Renal cortex interstitium (tissue), 11 donors: ENCODE data around the gene PLXNA2. TPM values are rescaled to one million over a fixed set of nuclear protein-coding genes. Genes with fewer than 3 reads are reported as not detected.

ENCODE experiments used
- DNase-seq, 11 donors: peaks; one replicate each; pipeline ENCODE4 v3.0.0-alpha.2; 2013; ENCODE audit warnings: low read depth in 9 of 11, low spot score in 4 of 11; ENCODE audit errors: extremely low read depth in 1 of 11
- polyA plus RNA-seq, 3 donors: library from polyadenylated mRNA; unstranded; fragments of 120-200 nt; gene quantifications; one replicate each; pipeline ENCODE4 v1.2.1, GENCODE V29; 2013; ENCODE audit not compliant: insufficient read length in 3 of 3

The PLXNA2 gene
- polyA plus RNA-seq, 3 donors = 13.7 to 16.6 (median 16.1) TPM

DNA sequence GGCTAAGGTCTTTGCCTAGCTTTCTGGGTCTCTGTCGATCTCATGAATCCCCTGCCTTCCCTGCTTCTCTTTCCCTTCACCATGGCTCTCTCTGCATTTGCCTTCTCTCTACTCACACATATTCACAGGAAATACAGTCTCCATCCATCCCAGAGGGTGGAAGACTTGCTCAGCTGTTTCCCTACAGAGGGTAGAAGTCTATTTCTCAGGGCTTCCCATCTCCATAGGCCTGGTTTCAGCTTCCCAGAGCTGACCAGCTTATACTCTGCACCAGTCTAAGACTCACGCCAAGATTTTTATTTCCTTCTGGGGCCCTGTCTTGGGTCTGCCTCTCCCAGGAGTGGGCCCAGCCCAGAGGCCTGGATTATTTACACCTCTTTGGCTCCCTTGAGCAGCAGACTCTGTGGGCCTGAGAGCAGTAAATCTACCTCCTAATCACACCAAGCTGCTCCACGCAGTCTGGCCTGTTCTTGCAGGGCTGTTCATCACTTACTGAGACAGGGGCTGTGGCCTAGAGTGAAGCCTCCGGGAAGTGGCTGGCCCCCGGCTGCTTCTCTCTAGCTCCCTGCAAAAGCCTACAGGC, 102.5 kb downstream of the PLXNA2 start:
- peak in 9 of 11 donors; percentile 57 to 78 (median 71) for DNase-seq

DNA sequence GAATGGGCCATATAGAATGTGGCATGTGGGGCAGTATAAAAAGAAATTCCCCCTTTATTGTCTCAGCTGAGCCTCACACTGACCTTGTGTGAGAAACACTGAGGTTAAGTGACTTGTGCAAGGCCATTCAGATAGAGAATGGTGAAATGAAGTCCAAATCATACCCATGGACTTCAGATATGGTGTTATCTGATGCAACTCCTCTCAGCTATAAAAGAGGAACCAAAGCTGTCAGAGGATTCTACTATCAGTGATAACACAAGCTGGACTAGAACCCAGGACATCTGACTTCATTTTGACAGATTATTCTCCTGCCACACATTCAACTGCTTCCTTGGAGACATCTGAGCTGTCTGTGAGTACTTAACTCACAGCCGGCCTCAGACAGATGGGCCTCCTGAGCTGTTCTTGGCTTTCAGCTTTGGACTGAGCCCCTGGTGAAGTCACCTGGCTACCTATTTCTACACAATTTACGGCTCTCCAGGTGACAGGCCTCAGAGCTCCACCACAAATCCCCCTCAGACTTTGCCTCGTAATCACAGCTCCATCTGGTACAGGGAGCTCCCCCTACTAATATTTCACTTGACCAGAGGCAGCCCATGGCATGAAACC, 104.6 kb downstream of the PLXNA2 start:
- no peak for DNase-seq

DNA sequence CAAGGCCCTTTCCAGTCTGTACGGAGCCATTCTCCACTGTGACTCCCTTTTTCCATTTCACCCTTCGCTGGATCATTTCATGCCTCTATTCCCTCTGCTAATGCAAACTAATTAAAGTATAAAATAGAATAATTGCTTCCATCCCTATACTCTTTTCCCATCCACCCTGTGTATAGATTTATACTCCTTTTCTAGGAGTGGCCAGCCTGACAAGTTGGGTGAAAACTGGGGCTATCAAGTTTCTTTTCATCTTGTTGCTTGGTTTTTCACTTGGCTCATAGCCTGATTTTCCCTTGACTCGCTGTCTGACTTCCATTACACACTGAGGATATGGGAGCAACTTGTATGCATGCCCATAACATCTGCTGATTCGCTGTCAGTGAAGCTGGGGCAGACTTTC, 107.0 kb downstream of the PLXNA2 start:
- DNase-seq = peak in 1 of 11 donors; percentile 76

DNA sequence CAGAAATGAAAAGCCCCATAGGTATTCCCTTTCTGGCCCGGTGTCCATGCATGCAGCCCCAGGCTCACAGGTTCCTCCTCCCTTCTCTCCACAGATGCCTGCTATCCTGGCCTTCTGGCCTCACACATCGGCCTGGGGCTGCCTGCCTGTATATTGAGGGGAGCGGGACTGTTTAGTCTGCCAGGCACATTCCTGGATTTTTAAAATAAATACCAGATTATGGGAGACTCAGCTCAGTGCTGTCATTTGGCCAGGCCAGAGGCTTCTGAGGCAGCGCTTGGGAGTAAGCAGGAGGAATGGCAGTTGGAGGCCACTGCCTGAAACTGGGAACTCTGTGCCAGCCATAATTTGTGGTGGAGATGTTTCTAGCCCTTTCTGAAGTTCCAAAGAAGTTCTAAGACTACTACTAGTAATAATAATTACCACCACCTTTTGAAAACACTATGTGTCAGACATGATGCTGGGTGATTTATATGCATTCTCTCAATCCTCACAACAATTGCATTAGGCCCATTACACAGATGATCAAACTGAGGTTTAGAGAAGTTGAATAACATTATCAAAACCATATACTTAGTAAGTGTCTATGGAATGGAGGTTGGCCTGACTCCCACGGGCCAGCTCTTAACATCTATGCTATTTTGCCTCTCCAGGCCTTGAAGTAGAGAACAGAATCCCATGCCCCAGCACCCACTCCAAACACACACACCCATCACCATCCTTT, 107.6 kb downstream of the PLXNA2 start:
- DNase-seq = no peak

DNA sequence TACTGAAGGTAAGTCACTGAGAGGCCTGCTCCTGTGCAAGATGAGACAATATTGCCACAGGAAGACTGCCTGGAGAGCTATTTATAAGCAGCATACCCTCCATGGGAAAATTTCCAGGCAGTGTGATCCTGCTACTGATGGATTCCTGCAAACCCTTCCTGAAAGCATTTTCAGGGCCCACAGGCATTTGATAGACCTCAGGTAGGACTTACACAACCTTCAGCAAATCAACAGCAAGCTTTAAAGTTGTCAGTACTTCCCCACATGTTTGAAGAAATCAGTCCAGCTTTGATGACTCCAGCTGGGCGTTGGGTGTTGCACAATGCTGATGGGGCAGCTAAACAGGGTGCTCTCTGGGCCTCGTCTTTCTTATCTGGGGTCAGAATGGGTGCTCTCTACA, 108.8 kb downstream of the PLXNA2 start:
- no peak for DNase-seq

DNA sequence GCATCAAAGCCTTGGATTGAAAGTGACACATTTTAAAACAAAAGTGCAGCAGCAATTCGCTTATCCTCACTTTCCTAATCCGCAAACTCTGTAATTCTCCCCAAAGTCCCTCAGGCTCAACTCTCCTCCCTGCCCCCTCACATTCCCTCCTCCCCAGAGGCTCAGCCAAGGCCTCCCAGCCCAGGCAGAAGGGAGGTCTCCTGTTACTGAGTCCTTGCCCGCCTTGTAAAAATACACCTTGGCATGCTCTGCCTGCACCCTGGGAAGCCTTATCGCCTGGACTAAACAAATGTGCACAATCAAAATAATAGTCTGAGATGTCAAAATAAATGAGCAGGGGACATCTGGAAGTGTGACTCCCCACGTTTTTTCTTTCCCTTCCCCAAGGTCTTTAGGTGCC, 109.7 kb downstream of the PLXNA2 start:
- no peak for DNase-seq

DNA sequence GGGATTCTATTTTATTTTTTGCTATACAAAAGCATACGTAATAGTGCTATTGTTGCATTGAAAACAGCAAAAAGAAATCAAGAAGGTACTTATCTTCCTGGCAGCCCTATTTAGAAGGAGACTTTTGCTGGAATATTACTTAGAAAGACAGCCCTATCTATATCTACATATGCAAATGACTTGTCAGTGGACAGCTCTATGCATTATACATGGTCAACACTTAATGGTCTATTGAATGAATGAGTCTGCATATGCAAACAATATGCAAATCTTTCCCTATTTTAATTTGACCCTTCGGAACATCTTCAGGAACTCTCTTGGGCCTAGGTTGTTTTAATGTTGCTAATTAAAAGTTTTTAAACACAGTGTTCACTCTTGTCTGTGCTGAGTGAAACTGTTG, 110.8 kb downstream of the PLXNA2 start:
- no peak for DNase-seq

DNA sequence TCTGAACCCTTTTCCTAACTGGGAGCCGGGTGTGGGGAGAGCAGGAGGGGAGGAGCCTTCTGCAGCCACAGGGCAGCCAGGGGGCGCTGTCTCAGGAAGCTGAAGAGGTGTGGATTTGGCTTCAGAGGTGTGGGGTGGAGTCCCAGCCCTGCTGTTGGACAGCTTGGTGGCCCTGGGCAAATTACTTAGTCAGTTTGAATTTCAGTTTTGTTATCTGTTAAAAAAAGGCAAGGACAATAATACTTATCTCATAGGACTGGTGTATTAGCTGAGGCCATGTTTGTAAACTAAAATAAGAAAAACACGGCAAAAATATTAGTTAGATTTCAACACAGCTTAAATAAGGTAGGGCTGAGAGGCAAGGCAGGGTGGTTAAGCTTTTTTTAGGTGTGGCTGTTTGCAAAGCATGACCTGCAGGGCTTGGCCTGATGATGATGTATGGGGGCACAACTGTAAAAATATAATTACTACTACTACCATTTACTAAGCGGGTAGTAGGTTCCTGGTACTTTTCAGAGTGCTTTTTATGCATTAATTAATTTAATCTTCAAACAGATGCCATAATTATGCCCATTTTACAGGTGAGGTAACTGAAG, 111.8 kb downstream of the PLXNA2 start:
- peak in 3 of 11 donors; percentile 40 to 57 (median 50) for DNase-seq

DNA sequence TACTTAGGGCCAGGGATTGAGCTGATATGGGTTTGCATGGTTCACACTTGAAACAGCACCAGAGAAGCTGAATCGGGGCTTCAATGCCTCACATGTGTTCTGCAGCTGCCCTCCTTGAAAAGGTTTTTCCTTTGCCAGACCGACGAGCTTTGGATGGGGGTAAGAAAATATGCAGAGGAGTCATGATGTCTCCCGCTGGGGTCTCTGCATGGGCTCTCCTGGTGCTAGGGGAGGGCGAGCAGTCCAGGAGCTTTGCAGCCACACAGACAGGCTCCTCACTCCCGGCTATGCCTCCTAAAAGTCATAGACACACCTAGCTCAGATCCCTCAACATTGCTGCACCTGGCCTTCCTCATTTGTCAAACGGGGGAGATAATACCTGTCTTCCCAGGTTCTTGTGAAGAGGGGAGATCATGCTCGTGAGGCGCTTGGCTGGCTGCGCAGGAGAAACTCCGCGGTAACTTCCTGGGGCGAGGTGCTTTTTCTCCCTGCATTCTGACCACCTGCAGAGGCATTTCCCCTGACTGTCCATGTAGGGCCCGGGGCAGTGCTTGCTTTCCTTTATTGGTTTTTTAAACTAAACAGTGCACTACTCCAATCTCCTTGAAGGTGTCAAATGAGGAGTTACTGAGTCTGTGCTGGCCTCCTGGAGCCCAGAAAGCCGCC, 112.4 kb downstream of the PLXNA2 start:
- no peak for DNase-seq

DNA sequence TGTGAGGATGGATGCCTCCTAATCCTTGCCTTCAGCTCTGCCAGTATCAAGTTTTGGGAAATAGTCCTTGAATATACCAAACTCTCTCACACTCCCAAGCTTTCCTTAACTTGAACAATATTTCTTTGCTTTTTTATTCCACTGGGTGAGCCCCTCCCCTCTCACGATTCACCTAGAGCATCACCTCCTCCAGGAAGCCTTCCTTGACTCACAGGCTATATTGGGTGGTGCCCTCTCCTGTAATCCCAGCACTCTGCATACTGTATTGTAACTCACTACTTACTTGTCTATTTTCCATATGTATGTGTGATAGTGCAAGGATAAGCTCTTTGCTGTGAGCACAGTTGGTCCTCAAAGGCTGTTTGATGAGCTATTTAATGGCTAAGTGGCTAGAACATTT, 114.7 kb downstream of the PLXNA2 start:
- DNase-seq = no peak

DNA sequence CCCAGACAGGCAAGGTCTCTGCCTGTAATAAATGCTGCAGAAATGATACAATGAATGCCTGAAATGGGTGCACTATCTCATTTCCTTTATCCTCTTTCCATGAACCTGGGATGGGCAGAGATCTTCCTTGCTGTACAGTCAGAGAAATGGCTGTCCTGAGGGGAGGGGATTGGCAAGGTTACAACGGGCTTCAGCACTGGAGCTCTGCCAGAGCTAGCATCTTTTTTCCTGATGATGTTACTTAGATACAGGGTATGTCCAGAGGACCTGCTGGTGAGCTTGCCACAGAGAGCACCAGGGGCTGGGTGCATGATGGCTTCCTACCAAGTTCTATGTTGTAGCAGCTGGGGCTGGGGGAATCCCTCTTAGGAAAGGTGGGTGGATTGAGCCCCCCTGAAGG, 115.1 kb downstream of the PLXNA2 start:
- no peak for DNase-seq

DNA sequence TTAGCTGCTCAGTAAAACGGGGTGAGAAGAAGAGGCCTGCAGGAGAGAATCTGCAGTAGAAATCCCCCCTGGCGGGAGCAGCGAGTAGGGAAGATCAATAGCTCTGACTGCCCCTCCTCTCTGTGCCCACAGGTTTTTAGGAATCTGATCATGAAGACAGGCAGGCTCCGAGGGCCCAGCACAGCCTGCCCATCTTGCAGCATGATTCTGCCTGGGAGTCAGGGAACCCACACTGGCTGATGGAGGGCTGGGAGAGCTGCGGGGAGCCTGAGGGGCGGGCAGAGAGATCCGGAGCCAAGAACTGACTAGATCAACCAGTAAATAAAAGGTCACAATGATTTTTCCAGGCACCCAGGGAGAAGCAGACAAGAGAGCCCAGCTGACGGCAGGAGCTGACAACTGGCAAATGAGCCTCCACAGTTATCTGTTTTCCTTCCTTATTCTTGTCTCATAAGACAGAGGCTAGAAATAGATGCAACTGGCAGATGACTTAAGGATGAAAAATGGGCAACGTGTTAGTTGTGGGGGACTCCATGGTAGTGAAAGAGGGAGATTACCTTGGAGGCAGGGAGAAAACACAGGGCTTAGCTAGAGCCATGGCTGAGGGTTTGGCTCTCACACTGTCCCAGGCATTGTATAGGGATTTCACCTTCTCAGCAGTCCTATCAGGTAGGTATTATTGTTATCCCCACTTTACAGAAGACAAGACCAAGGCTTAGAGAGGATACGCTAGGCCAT, 116.2 kb downstream of the PLXNA2 start:
- no peak for DNase-seq

DNA sequence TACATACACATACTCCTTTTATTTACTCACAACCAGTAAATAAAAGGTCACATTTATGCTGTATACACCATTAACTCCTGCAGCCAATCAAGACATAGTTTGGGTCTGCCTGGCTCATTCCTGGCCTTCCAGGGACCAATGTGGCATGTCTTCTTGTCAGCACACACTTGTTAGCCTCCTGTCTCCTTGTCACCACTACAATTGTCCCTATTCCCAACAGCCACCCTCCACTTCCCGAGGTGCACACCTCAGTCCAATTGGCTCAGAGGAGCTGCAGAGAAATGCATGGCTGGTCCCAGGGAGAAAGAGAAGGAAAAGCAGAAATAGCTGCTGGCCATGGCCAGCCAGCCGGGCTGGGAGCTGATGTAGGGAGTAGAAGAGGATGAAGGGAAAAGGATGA, 116.9 kb downstream of the PLXNA2 start:
- no peak for DNase-seq

DNA sequence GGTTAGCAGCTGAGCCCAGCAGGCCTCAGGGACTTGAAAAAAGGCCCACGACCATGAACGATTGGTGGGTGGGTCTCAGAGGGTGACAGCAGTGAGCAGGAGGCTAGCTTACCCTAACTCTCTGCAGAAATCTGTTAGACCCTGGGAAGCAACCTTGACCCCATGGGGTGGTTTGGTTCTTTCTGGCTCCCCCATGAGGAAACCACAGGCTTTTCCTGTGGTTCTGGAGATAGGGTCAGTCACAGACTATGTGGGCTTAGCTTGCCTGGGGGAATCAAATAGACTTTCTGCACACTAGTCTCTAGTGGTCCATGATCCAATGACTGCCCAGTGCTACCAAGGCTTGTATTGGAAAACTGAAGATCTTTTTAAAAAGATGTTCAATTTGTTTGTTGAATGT, 118.1 kb downstream of the PLXNA2 start:
- DNase-seq = no peak

DNA sequence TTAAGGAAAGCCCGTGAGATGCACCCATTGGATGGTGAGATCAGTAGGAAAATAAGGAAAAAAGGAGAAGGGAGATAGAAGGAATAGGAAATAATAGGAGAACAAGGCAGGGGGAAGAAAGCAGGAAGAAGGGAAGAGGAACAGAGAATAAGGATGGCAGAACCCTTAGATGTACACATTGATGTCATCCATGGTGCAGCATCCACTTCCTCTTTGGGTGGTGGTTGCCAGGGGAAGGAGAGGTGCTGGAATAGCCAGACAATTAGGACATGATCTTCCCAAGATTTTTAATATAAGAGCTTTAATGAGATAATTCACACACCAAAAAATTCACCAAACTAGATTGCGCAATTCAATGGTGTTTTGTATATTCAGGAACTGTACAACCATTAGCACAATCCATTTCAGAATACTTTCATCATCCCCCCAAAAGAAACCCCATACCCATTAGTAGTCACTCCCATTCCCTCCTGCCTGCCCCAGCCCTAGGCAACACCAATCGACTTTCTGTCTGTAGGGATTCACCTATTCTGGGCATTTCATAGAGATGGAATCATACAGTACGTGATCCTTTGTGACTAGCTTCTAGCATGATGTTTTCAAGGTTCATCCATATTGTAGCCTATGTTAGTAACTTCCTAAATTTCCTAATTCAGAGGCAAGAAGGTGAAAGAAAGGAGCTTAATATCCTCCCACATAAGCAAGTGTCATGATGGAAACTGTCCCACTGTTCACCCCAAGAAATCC, 121.4 kb downstream of the PLXNA2 start:
- DNase-seq = no peak

DNA sequence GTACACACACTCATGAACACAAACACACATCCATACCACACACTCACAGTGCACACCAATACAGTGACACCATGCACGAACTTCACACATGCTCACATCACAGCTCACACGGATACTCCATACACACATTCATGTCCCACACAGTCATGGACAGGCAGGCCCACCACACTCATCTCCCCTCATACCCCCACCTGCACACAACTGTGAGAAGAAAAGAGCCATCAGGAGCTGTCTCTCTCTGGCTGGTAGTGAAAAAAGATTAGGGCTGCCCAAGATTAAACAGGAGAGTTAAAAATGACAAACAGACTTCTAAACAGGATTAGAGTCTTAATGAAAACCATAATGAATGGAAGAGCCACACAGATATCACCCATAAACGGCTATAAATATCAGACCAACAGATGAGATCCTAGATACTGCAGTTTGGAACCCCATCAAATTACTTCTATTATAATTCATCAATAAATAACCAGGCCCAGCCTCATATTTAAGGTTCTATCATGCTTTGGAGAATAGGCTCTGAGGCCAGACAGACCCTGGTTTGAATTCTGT, 122.3 kb downstream of the PLXNA2 start:
- no peak for DNase-seq

DNA sequence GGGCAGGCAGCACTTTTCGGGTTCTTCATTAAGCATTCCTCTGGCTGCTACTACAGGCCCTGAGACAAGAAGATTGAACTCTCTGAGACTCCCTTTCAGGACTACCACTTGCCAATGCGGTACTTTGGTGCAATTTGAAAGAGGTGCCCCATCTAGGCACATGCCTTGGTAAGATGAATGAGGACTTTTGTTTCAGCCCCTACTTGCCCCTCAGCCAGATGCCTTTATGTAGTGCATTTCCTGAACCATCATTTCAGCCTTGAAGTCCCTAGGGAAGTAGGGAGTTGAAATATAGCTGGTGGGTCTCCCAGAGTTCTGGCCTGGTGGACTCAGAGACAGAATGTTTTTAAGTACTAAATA, 123.8 kb downstream of the PLXNA2 start:
- DNase-seq = no peak
